Uterus (tissue), 2 donors: Measurements from ENCODE around the gene NUTM1.

Experiments used
- POLR2A ChIP-seq, 2 donors: fragments of 450-650 bp; IDR thresholded peaks; one replicate each; pipeline ENCODE4 v1.6.1; 2016; ENCODE audit warnings: antibody characterized with exemption in 2 of 2, mild to moderate bottlenecking in 1 of 2, moderate library complexity in 1 of 2
- TF ChIP-seq, protein P1 (sequence below), 4 experiments: fragments of 200-600 bp in 2 of 4; fragments of 450-650 bp in 2 of 4; sonication (generic) in 2 of 4; IDR thresholded peaks; one replicate each; pipeline ENCODE4 v1.5.1; 2016 to 2019; ENCODE audit warnings: antibody characterized with exemption in 4 of 4, mild to moderate bottlenecking in 2 of 4, moderate library complexity in 1 of 4

DNA sequence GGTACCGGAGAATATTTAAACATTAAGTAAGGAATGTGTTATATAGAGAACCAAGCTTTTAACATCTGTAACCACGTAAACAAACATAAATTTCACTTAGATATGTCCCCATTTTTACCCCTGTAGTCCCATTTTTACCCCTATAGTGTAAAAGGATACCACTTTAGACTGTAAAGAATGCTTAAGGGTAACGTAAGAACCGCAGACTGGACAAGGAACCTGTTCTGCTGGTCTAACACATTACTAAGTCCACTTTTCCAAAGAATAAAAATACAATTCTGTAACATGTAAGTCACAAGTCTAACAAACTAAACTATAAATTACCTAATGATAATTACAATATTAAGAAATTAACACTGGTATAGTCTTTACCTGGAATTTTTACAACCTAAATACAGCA, 8.4 kb upstream of the NUTM1 start:
- TF ChIP-seq, protein P1, sequence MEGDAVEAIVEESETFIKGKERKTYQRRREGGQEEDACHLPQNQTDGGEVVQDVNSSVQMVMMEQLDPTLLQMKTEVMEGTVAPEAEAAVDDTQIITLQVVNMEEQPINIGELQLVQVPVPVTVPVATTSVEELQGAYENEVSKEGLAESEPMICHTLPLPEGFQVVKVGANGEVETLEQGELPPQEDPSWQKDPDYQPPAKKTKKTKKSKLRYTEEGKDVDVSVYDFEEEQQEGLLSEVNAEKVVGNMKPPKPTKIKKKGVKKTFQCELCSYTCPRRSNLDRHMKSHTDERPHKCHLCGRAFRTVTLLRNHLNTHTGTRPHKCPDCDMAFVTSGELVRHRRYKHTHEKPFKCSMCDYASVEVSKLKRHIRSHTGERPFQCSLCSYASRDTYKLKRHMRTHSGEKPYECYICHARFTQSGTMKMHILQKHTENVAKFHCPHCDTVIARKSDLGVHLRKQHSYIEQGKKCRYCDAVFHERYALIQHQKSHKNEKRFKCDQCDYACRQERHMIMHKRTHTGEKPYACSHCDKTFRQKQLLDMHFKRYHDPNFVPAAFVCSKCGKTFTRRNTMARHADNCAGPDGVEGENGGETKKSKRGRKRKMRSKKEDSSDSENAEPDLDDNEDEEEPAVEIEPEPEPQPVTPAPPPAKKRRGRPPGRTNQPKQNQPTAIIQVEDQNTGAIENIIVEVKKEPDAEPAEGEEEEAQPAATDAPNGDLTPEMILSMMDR (IDR thresholded peaks at IDR 0.05) = no peak
- no peak for TF ChIP-seq POLR2A (IDR thresholded peaks at IDR 0.05)
